DOHH2 (cell line): ENCODE data around the gene EPN3.

Experiments
- H3F3A ChIP-seq: fragments of 200-600 bp; sonication (generic), shearing (Covaris generic); 2 replicates; pipeline ENCODE4 v1.6.0; 2016; ENCODE audit warnings: antibody characterized with exemption, mild to moderate bottlenecking; ENCODE audit not compliant: control insufficient read depth, insufficient read depth
- H3K27ac ChIP-seq: fragments of 200-600 bp; sonication (generic); 2 replicates; pipeline ENCODE4 v1.5.1; 2014; ENCODE audit warnings: low read depth, mild to moderate bottlenecking, low read length, moderate library complexity
- H3K27me3 ChIP-seq: fragments of 200-600 bp; sonication (generic); 2 replicates; pipeline ENCODE4 v1.6.1; 2014; ENCODE audit warnings: mild to moderate bottlenecking, low read length, mixed read lengths; ENCODE audit not compliant: control insufficient read depth
- H3K36me3 ChIP-seq: fragments of 200-600 bp; sonication (generic); 2 replicates; pipeline ENCODE4 v1.6.1; 2014; ENCODE audit warnings: mild to moderate bottlenecking, low read length, moderate library complexity, mixed read lengths; ENCODE audit not compliant: control insufficient read depth
- H3K4me1 ChIP-seq: fragments of 200-600 bp; sonication (generic); 2 replicates; pipeline ENCODE4 v1.6.1; 2014; ENCODE audit warnings: mild to moderate bottlenecking, low read length, mixed read lengths; ENCODE audit not compliant: control insufficient read depth
- H3K4me2 ChIP-seq: fragments of 200-600 bp; sonication (generic); 2 replicates; pipeline ENCODE4 v1.6.0; 2014; ENCODE audit warnings: mild to moderate bottlenecking, low read length, moderate library complexity
- H3K4me3 ChIP-seq: fragments of 200-600 bp; sonication (generic); 2 replicates; pipeline ENCODE4 v1.5.1; 2014; ENCODE audit warnings: mild to moderate bottlenecking, low read length, mixed read lengths
- H3K79me2 ChIP-seq: fragments of 200-600 bp; sonication (generic); 2 replicates; pipeline ENCODE4 v1.6.1; 2014; ENCODE audit warnings: mild to moderate bottlenecking, low read length, mixed read lengths; ENCODE audit not compliant: control insufficient read depth
- H3K9me2 ChIP-seq: fragments of 200-600 bp; sonication (generic); replicated peaks from 2 replicates; pipeline ENCODE4 v1.6.1; 2014; ENCODE audit warnings: mild to moderate bottlenecking, low read length, mixed read lengths; ENCODE audit not compliant: control insufficient read depth
- H3K9me3 ChIP-seq: fragments of 200-600 bp; sonication (generic); 2 replicates; pipeline ENCODE4 v1.6.1; 2014; ENCODE audit warnings: antibody characterized with exemption, low read length, mixed read lengths; ENCODE audit not compliant: control insufficient read depth, insufficient read depth
- H4K20me1 ChIP-seq: fragments of 200-600 bp; sonication (generic); 2 replicates; pipeline ENCODE4 v1.6.0; 2014; ENCODE audit warnings: low read depth, mild to moderate bottlenecking, antibody characterized with exemption, low read length, moderate library complexity; ENCODE audit not compliant: control insufficient read depth, insufficient read depth
- CTCF ChIP-seq: fragments of 200-600 bp; sonication (generic); IDR thresholded peaks from one replicate; pipeline ENCODE4 v1.5.1; 2014; ENCODE audit warnings: antibody characterized with exemption, mild to moderate bottlenecking, low read depth, low read length; ENCODE audit not compliant: poor library complexity, severe bottlenecking
- EZH2phosphoT487 ChIP-seq: fragments of 200-600 bp; sonication (generic); IDR thresholded peaks from 2 replicates; pipeline ENCODE4 v1.6.1; 2017; ENCODE audit warnings: borderline replicate concordance, mild to moderate bottlenecking, antibody characterized with exemption, low read length, moderate library complexity, mixed read lengths

The EPN3 gene

GRCh38 chr17:50590946-50591737, 58.6 kb downstream of the EPN3 start:
- Histone ChIP-seq H3K4me3 (no peak overlapping the region), H3K79me2 (no peaks in the 10 kb centered on the region), H3K4me2 (no peak overlapping the region), H3K9me3 (no peaks in the 10 kb centered on the region), H3K27me3 (peaks cover 11% of the 10 kb centered on the region; the same call in 1 of the 2 replicates), H3K9me2 (no peaks in the 10 kb centered on the region), H3K36me3 (no peaks in the 10 kb centered on the region), H3F3A (no peaks in the 10 kb centered on the region), H4K20me1 (no peaks in the 10 kb centered on the region), H3K27ac (no peak overlapping the region), H3K4me1 (no peaks in the 10 kb centered on the region)
- TF ChIP-seq EZH2phosphoT487 (no peak), CTCF (no peak)

- Histone ChIP-seq H3K4me3 (no peak overlapping the region), H3K79me2 (no peaks in the 10 kb centered on the region), H3K27ac (no peak overlapping the region), H3K4me1 (peaks cover 2% of the 10 kb centered on the region), H3F3A (no peaks in the 10 kb centered on the region), H3K4me2 (no peak overlapping the region), H3K27me3 (no peaks in the 10 kb centered on the region), H3K9me3 (no peaks in the 10 kb centered on the region), H3K9me2 (no peaks in the 10 kb centered on the region), H4K20me1 (no peaks in the 10 kb centered on the region), H3K36me3 (no peaks in the 10 kb centered on the region)
- TF ChIP-seq CTCF (no peak), EZH2phosphoT487 (no peak)
Observed at GRCh38 chr17:50593321-50593720, 60.8 kb downstream of the EPN3 start.
